Erythroblast (primary cell): ENCODE measurements around the gene CNIH1.
"Not testable (repeated sequence)": the region's sequence is repeated elsewhere in the genome, so short reads cannot be mapped to it uniquely, and the experiment has no call there.

Source experiments
- GATA1 ChIP-seq: IDR thresholded peaks from 2 replicates; pipeline ENCODE4 v1.6.1; 2011; ENCODE audit warnings: low read depth, mild to moderate bottlenecking, control low read depth, low read length, moderate library complexity
- POLR2A ChIP-seq: IDR thresholded peaks from 2 replicates; pipeline ENCODE4 v1.6.1; 2011; ENCODE audit warnings: mild to moderate bottlenecking, low read length

- TF ChIP-seq POLR2A, GATA1: not testable (repeated sequence)
Observed at GRCh38 chr14:54392986-54393884, 47.9 kb downstream of the CNIH1 start.
